ENCODE data around the gene TTC7B. TPM values are rescaled to one million over a fixed set of nuclear protein-coding genes. Genes with fewer than 3 reads are reported as not detected.

Gene TTC7B
- total RNA-seq, 1 experiment from 2014 or later = 40.9 TPM

DNA sequence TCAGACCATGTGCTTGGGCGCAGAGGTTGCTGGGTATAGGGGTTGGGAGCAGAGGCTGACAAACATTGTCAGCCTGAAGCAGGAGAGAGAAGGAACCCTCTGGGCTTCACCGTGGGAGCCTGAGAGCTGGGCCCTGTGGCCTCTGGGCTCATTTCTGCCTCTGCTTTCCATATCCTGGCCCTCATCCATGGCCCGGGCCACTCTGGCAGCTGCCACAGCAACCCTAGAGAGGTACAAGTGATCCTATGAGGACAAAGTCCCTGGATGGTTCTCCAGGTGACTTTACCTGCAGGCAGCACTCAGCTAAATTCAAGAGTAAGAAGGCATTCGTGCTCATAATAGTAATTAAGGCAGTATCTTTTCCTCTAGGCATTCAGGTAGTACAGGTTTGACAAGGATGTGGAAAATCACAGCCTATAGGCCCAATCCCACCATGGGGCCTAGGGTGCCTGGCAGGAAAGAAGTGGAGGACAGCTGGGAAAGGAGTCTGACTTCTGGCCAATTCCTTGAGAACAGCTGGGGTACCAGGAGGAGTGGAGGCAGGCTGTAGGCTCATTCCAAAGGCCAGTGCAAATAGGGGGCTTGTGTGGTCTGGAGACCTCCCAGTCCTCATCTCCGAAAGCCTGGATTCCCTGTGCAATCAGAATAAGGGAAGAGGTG lies 3.6 kb upstream of the TTC7B start:
- POLR2A ChIA-PET = no interaction called here
- no peaks in the 10 kb centered on the region; the same call in 1 of the 2 replicates for H3K4me1 ChIP-seq (ENCODE audit: control insufficient read depth, insufficient read depth, low read length)
- intact Hi-C loops (cut with micrococcal nuclease; ENCODE audit: unreplicated experiment) = no loop called here
- in situ Hi-C loops (cut with HindIII; ENCODE audit: low pct_unique_long_range_greater_than_20kb, low sequenced_read_pairs) = no loop called here
- CTCF ChIA-PET = interaction anchor here (0.9 kb wide), 1 partner anchor 846 kb away, joined by 3 read pairs; no protein-coding TSS in a partner anchor
- ATAC-seq (no peak), DNase-seq (ENCODE audit: low read depth, low spot score) (no peak)
- H3K4me3 ChIP-seq (ENCODE audit: low read depth in 2 of 2, low read length in 2 of 2) = no peak overlapping the region
- no peak overlapping the region for H3K27ac ChIP-seq (ENCODE audit: low read length)
- H3K36me3 ChIP-seq (ENCODE audit: control insufficient read depth, insufficient read depth, low read length) = no peaks in the 10 kb centered on the region; the same call in 1 of the 2 replicates
- H3K27me3 ChIP-seq (ENCODE audit: control insufficient read depth, insufficient read depth, low read length) = no peaks in the 10 kb centered on the region
- H3K9me3 ChIP-seq (ENCODE audit: control insufficient read depth, insufficient read depth, low read depth, low read length) = no peaks in the 10 kb centered on the region
- BruUV-seq (replicated peaks) = no TSS peak
- TF ChIP-seq TCF7L2 (IDR thresholded peaks at IDR 0.05; ENCODE audit: low read depth, low read length) = no peak
- no peak for TF ChIP-seq SIN3A (IDR thresholded peaks at IDR 0.05; ENCODE audit: borderline replicate concordance, insufficient read depth, low read depth, low read length)
- TF ChIP-seq CTCF (IDR thresholded peaks at IDR 0.05) = no peak
- TF ChIP-seq, protein P1, sequence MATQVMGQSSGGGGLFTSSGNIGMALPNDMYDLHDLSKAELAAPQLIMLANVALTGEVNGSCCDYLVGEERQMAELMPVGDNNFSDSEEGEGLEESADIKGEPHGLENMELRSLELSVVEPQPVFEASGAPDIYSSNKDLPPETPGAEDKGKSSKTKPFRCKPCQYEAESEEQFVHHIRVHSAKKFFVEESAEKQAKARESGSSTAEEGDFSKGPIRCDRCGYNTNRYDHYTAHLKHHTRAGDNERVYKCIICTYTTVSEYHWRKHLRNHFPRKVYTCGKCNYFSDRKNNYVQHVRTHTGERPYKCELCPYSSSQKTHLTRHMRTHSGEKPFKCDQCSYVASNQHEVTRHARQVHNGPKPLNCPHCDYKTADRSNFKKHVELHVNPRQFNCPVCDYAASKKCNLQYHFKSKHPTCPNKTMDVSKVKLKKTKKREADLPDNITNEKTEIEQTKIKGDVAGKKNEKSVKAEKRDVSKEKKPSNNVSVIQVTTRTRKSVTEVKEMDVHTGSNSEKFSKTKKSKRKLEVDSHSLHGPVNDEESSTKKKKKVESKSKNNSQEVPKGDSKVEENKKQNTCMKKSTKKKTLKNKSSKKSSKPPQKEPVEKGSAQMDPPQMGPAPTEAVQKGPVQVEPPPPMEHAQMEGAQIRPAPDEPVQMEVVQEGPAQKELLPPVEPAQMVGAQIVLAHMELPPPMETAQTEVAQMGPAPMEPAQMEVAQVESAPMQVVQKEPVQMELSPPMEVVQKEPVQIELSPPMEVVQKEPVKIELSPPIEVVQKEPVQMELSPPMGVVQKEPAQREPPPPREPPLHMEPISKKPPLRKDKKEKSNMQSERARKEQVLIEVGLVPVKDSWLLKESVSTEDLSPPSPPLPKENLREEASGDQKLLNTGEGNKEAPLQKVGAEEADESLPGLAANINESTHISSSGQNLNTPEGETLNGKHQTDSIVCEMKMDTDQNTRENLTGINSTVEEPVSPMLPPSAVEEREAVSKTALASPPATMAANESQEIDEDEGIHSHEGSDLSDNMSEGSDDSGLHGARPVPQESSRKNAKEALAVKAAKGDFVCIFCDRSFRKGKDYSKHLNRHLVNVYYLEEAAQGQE (IDR thresholded peaks at IDR 0.05; ENCODE audit: insufficient read depth in 1 of 2, low read depth in 2 of 2, low read length in 1 of 2) = no peak
- TF ChIP-seq POLR2AphosphoS5 (IDR thresholded peaks at IDR 0.05; ENCODE audit: low read depth, low read length) = no peak

DNA sequence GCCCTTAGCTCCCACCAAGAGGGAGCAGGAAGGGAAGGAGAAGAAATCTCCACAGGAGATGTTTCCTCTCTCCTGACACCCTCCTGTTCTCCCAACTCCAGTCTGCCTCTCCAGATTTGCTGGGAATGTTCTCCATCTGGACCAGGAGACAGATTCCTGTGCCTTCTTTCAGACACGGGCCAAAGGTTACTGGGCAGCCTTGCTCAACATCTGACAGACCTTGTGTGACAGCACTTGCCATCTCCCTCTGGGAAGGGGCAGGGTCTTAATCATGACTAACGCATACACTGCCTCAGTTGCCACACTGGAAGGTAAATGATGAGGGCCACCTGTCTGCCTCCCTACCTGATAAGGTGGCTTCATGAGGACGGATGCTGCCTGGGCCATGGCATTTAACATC lies 2.5 kb upstream of the TTC7B start:
- DNase-seq (ENCODE audit: low read depth, low spot score) (no peak), ATAC-seq (no peak)
- Histone ChIP-seq H3K4me3 (ENCODE audit: low read depth in 2 of 2, low read length in 2 of 2) (no peak overlapping the region), H3K27me3 (ENCODE audit: control insufficient read depth, insufficient read depth, low read length) (no peaks in the 10 kb centered on the region), H3K36me3 (ENCODE audit: control insufficient read depth, insufficient read depth, low read length) (no peaks in the 10 kb centered on the region; the same call in 1 of the 2 replicates), H3K4me1 (ENCODE audit: control insufficient read depth, insufficient read depth, low read length) (no peaks in the 10 kb centered on the region; the same call in 1 of the 2 replicates), H3K27ac (ENCODE audit: low read length) (no peak overlapping the region), H3K9me3 (ENCODE audit: control insufficient read depth, insufficient read depth, low read depth, low read length) (no peaks in the 10 kb centered on the region)
- in situ Hi-C loops (cut with HindIII; ENCODE audit: low pct_unique_long_range_greater_than_20kb, low sequenced_read_pairs) (no loop called here), intact Hi-C loops (cut with micrococcal nuclease; ENCODE audit: unreplicated experiment) (no loop called here)
- POLR2A ChIA-PET = interaction anchor here (0.7 kb wide), 1 partner anchor 32 kb away, joined by 4 read pairs; no protein-coding TSS in a partner anchor
- CTCF ChIA-PET = no interaction called here
- no TSS peak for BruUV-seq (replicated peaks)
- TF ChIP-seq, protein P1 (IDR thresholded peaks at IDR 0.05; ENCODE audit: insufficient read depth in 1 of 2, low read depth in 2 of 2, low read length in 1 of 2) = no peak
- TF ChIP-seq TCF7L2 (IDR thresholded peaks at IDR 0.05; ENCODE audit: low read depth, low read length) (no peak), SIN3A (IDR thresholded peaks at IDR 0.05; ENCODE audit: borderline replicate concordance, insufficient read depth, low read depth, low read length) (no peak), CTCF (IDR thresholded peaks at IDR 0.05) (no peak), POLR2AphosphoS5 (IDR thresholded peaks at IDR 0.05; ENCODE audit: low read depth, low read length) (no peak)
